ENCODE data around the gene SLC24A3.

SLC24A3 gene

GRCh38 chr20:19692100-19692499 is 479.7 kb downstream of the SLC24A3 start:
- DNase-seq, result no peak

- DNase-seq, result peak; percentile 70
Measured at GRCh38 chr20:19692685-19693119, 480.3 kb downstream of the SLC24A3 start.

GRCh38 chr20:19693508-19693907 is 481.1 kb downstream of the SLC24A3 start:
- no peak for DNase-seq

GRCh38 chr20:19695081-19695480 is 482.6 kb downstream of the SLC24A3 start:
- no peak for DNase-seq

GRCh38 chr20:19696620-19697019 is 484.2 kb downstream of the SLC24A3 start:
- DNase-seq, result no peak

GRCh38 chr20:19697415-19697814 is 485.0 kb downstream of the SLC24A3 start:
- no peak for DNase-seq

GRCh38 chr20:19699180-19699971 is 486.9 kb downstream of the SLC24A3 start:
- no peak for DNase-seq

GRCh38 chr20:19701429-19701828 is 489.0 kb downstream of the SLC24A3 start:
- no peak for DNase-seq

- DNase-seq, result no peak
Measured at GRCh38 chr20:19706463-19706862, 494.0 kb downstream of the SLC24A3 start.

GRCh38 chr20:19709635-19710335 is 497.3 kb downstream of the SLC24A3 start:
- DNase-seq, result no peak

- no peak for DNase-seq
Measured at GRCh38 chr20:19710336-19711120, 498.1 kb downstream of the SLC24A3 start.

GRCh38 chr20:19711126-19711525 is 498.7 kb downstream of the SLC24A3 start:
- DNase-seq, result no peak

GRCh38 chr20:19712721-19713260 is 500.3 kb downstream of the SLC24A3 start:
- no peak for DNase-seq

GRCh38 chr20:19713822-19714578 is 501.6 kb downstream of the SLC24A3 start:
- no peak for DNase-seq

GRCh38 chr20:19714579-19714840 is 502.1 kb downstream of the SLC24A3 start:
- no peak for DNase-seq

- no peak for DNase-seq
Measured at GRCh38 chr20:19715986-19716385, 503.5 kb downstream of the SLC24A3 start.

- no peak for DNase-seq
Measured at GRCh38 chr20:19718880-19719279, 506.4 kb downstream of the SLC24A3 start.

GRCh38 chr20:19720991-19721390 is 508.5 kb downstream of the SLC24A3 start:
- no peak for DNase-seq

GRCh38 chr20:19723051-19723450 is 510.6 kb downstream of the SLC24A3 start:
- DNase-seq, result no peak

GRCh38 chr20:19723813-19724430 is 511.5 kb downstream of the SLC24A3 start:
- DNase-seq, result no peak

- DNase-seq, result no peak
Measured at GRCh38 chr20:19725373-19725772, 512.9 kb downstream of the SLC24A3 start.

- no peak for DNase-seq
Measured at GRCh38 chr20:19725814-19726525, 513.5 kb downstream of the SLC24A3 start.
